Esophagus muscularis mucosa (tissue), 3 donors: ENCODE data around the gene PHYHD1.

Experiments
- CTCF ChIP-seq, 3 experiments: fragments of 200-600 bp in 2 of 3; fragments of 450-650 bp in 1 of 3; sonication (generic) in 2 of 3; IDR thresholded peaks; one replicate each; pipeline ENCODE4 v1.5.1; 2017 to 2019; ENCODE audit warnings: antibody characterized with exemption in 3 of 3, mild to moderate bottlenecking in 2 of 3, moderate library complexity in 1 of 3
- POLR2A ChIP-seq: fragments of 450-650 bp; IDR thresholded peaks from one replicate; pipeline ENCODE4 v1.6.1; 2017; ENCODE audit warnings: antibody characterized with exemption, moderate library complexity, mild to moderate bottlenecking, low read depth
- POLR2AphosphoS5 ChIP-seq, 2 donors: sonication (generic); formaldehyde crosslinking; IDR thresholded peaks; one replicate each; pipeline ENCODE4 v1.6.1; 2017; ENCODE audit warnings: antibody characterized with exemption in 2 of 2

GRCh38 chr9:128903079-128903461 lies 17.7 kb upstream of the PHYHD1 start:
- TF ChIP-seq POLR2AphosphoS5 (IDR thresholded peaks at IDR 0.05) = no peak
- no peak for TF ChIP-seq CTCF (IDR thresholded peaks at IDR 0.05)
- TF ChIP-seq POLR2A = no peak
